ENCODE results near the gene CYGB.
"Not testable (repeated sequence)": the region's sequence is repeated elsewhere in the genome, so short reads cannot be mapped to it uniquely, and the experiment has no call there.

CYGB gene

GRCh38 chr17:76527016-76527415, 10.5 kb downstream of the CYGB start:
- not testable (repeated sequence) for H3K27me3 ChIP-seq (ENCODE audit: control insufficient read depth, insufficient read depth, low read length); H3K4me3 ChIP-seq (ENCODE audit: low read depth, low read length); H3K9ac ChIP-seq (ENCODE audit: low read length); H3K9me3 ChIP-seq (ENCODE audit: control insufficient read depth, insufficient read depth, low read depth, low read length); H3K27ac ChIP-seq (ENCODE audit: low read depth, low read length); H3K36me3 ChIP-seq (ENCODE audit: control insufficient read depth, insufficient read depth, low read length)
- peaks cover 44% of the 10 kb centered on the region for H3K4me1 ChIP-seq (ENCODE audit: control insufficient read depth, insufficient read depth, low read length)

DNA sequence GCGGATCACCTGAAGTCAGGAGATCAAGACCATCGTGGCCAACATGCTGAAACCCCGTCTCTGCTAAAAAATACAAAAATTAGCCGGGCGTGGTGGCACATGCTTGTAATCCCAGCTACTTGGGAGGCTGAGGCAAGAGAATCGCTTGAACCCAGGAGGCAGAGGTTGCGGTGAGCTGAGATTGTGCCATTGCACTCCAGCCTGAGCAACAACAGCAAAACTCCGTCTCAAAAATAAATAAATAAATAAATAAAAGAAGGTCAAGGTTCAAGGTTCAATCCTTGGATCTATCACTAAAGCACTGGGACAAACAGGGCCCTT, 12.0 kb downstream of the CYGB start:
- not testable (repeated sequence) for H3K36me3 ChIP-seq (ENCODE audit: control insufficient read depth, insufficient read depth, low read length); H3K9me3 ChIP-seq (ENCODE audit: control insufficient read depth, insufficient read depth, low read depth, low read length); H3K27me3 ChIP-seq (ENCODE audit: control insufficient read depth, insufficient read depth, low read length); H3K9ac ChIP-seq (ENCODE audit: low read length); H3K4me3 ChIP-seq (ENCODE audit: low read depth, low read length); H3K27ac ChIP-seq (ENCODE audit: low read depth, low read length)
- peaks cover 36% of the 10 kb centered on the region for H3K4me1 ChIP-seq (ENCODE audit: control insufficient read depth, insufficient read depth, low read length)

DNA sequence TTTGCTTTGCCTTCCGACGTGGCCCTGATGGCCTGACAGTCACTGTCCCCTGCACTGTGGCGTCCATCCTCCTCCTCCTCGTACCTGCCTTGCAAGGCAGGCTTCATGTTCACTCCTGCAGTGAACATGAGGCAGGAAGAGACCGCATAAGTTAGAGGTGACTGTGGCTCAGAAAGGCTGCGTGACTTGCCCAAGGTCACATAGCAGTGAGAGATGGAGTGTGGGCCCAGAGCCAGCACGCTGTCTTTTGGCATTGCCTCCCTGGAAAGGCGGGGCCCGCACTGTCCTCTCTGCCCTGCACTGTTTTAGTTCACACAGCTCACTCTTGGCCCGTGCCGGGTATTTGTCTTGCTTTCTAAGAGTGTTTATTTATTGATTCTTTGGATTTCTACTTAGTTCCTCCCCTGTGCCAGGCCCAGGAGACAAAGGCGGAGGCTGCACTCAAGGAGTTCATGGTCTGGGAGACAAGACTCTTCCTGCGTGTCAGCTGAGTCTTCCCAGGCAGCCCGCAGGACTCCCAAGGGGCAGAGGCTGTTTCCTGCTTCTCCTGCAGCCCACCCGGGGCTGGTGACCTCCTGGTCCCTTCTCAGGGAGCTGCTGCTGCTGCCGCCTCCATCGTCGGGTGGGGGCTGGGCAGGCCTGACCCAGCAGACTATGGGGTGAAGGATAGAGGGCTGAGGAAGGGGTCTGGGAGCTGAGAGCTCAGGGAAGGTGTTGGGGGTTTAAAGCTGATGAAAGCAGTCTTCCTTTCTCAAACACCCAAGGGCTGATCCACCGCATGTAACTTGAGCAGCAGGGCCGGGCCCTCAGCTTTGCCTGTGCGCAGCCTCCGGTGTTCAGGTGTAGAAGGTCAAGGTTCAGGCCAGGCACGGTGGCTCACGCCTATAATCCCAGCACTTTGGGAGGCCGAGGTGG, 12.7 kb downstream of the CYGB start:
- Histone ChIP-seq H3K9me3 (ENCODE audit: control insufficient read depth, insufficient read depth, low read depth, low read length) (no peaks in the 10 kb centered on the region), H3K4me1 (ENCODE audit: control insufficient read depth, insufficient read depth, low read length) (peaks cover 30% of the 10 kb centered on the region), H3K4me3 (ENCODE audit: low read depth, low read length) (no peak overlapping the region), H3K27me3 (ENCODE audit: control insufficient read depth, insufficient read depth, low read length) (peaks cover 6% of the 10 kb centered on the region; the same call in 1 of the 2 replicates), H3K36me3 (ENCODE audit: control insufficient read depth, insufficient read depth, low read length) (no peaks in the 10 kb centered on the region), H3K9ac (ENCODE audit: low read length) (no peak overlapping the region), H3K27ac (ENCODE audit: low read depth, low read length) (no peak overlapping the region)

GRCh38 chr17:76523084-76524037, 14.1 kb downstream of the CYGB start:
- no peak overlapping the region for H3K9ac ChIP-seq (ENCODE audit: low read length)
- peaks cover 6% of the 10 kb centered on the region; the same call in 1 of the 2 replicates for H3K27me3 ChIP-seq (ENCODE audit: control insufficient read depth, insufficient read depth, low read length)
- H3K4me1 ChIP-seq (ENCODE audit: control insufficient read depth, insufficient read depth, low read length) = peaks cover 19% of the 10 kb centered on the region
- H3K9me3 ChIP-seq (ENCODE audit: control insufficient read depth, insufficient read depth, low read depth, low read length) = no peaks in the 10 kb centered on the region
- no peak overlapping the region for H3K27ac ChIP-seq (ENCODE audit: low read depth, low read length)
- H3K4me3 ChIP-seq (ENCODE audit: low read depth, low read length) = 0 out of 2 replicates have a peak overlapping the region, but pooled peaks have one; percentile 22
- H3K36me3 ChIP-seq (ENCODE audit: control insufficient read depth, insufficient read depth, low read length) = no peaks in the 10 kb centered on the region

GRCh38 chr17:76521683-76522082, 15.8 kb downstream of the CYGB start:
- not testable (repeated sequence) for H3K9me3 ChIP-seq (ENCODE audit: control insufficient read depth, insufficient read depth, low read depth, low read length); H3K36me3 ChIP-seq (ENCODE audit: control insufficient read depth, insufficient read depth, low read length); H3K4me1 ChIP-seq (ENCODE audit: control insufficient read depth, insufficient read depth, low read length); H3K27me3 ChIP-seq (ENCODE audit: control insufficient read depth, insufficient read depth, low read length); H3K4me3 ChIP-seq (ENCODE audit: low read depth, low read length); H3K27ac ChIP-seq (ENCODE audit: low read depth, low read length); H3K9ac ChIP-seq (ENCODE audit: low read length)

- no peak overlapping the region for H3K27ac ChIP-seq (ENCODE audit: low read depth, low read length)
- peaks cover 10% of the 10 kb centered on the region; the same call in 1 of the 2 replicates for H3K4me1 ChIP-seq (ENCODE audit: control insufficient read depth, insufficient read depth, low read length)
- H3K4me3 ChIP-seq (ENCODE audit: low read depth, low read length) = no peak overlapping the region
- no peaks in the 10 kb centered on the region for H3K36me3 ChIP-seq (ENCODE audit: control insufficient read depth, insufficient read depth, low read length)
- no peaks in the 10 kb centered on the region for H3K9me3 ChIP-seq (ENCODE audit: control insufficient read depth, insufficient read depth, low read depth, low read length)
- no peak overlapping the region for H3K9ac ChIP-seq (ENCODE audit: low read length)
- H3K27me3 ChIP-seq (ENCODE audit: control insufficient read depth, insufficient read depth, low read length) = peaks cover 6% of the 10 kb centered on the region; the same call in 1 of the 2 replicates
Measured at GRCh38 chr17:76521262-76521661, 16.2 kb downstream of the CYGB start.

- Histone ChIP-seq H3K27ac (ENCODE audit: low read depth, low read length) (no peak overlapping the region), H3K4me1 (ENCODE audit: control insufficient read depth, insufficient read depth, low read length) (peaks cover 3% of the 10 kb centered on the region; the same call in 1 of the 2 replicates), H3K9me3 (ENCODE audit: control insufficient read depth, insufficient read depth, low read depth, low read length) (no peaks in the 10 kb centered on the region), H3K36me3 (ENCODE audit: control insufficient read depth, insufficient read depth, low read length) (no peaks in the 10 kb centered on the region), H3K9ac (ENCODE audit: low read length) (no peak overlapping the region), H3K27me3 (ENCODE audit: control insufficient read depth, insufficient read depth, low read length) (peaks cover 6% of the 10 kb centered on the region; the same call in 1 of the 2 replicates), H3K4me3 (ENCODE audit: low read depth, low read length) (no peak overlapping the region)
Measured at GRCh38 chr17:76519048-76519966, 18.2 kb downstream of the CYGB start.

- H3K4me1 ChIP-seq (ENCODE audit: control insufficient read depth, insufficient read depth, low read length) = peaks cover 3% of the 10 kb centered on the region; the same call in 1 of the 2 replicates
- H3K27me3 ChIP-seq (ENCODE audit: control insufficient read depth, insufficient read depth, low read length) = no peaks in the 10 kb centered on the region
- no peak overlapping the region for H3K9ac ChIP-seq (ENCODE audit: low read length)
- H3K27ac ChIP-seq (ENCODE audit: low read depth, low read length) = no peak overlapping the region
- no peak overlapping the region for H3K4me3 ChIP-seq (ENCODE audit: low read depth, low read length)
- H3K9me3 ChIP-seq (ENCODE audit: control insufficient read depth, insufficient read depth, low read depth, low read length) = no peaks in the 10 kb centered on the region
- no peaks in the 10 kb centered on the region for H3K36me3 ChIP-seq (ENCODE audit: control insufficient read depth, insufficient read depth, low read length)
Measured at GRCh38 chr17:76517638-76518038, 19.9 kb downstream of the CYGB start.

DNA sequence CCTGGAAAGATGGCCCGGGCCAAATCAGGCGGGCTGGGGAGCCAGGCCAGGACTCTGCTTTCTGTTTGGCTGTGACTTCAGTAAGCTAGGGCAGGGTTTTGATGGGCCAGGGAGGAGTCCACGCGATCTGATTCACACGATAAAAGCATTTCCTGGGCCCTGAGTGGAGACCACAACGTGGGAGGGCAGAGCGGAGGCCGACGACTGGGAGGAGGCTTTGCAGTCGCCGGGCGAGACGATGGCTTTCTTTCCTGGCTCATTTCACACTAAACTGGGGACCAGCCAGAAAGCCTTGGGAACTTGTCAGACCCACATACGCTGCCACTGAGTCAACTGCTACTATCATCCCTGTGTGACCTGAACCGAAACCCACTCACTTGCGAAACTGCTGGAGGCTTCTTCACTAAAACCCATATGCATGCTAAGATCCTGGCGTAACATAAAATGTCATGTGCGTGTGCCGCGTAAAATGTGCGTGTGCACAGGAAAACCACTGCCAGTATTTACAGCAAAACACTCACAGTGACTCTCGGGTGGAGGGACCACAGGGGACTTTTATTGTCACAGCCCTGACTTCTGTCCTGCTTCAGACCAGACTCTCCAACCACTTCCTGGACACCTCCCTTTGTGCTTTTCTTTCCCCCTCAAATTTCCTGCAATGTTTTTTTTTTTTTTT, 22.1 kb downstream of the CYGB start:
- H3K4me3 ChIP-seq (ENCODE audit: low read depth, low read length) = no peak overlapping the region
- no peak overlapping the region for H3K9ac ChIP-seq (ENCODE audit: low read length)
- no peaks in the 10 kb centered on the region for H3K27me3 ChIP-seq (ENCODE audit: control insufficient read depth, insufficient read depth, low read length)
- no peaks in the 10 kb centered on the region for H3K36me3 ChIP-seq (ENCODE audit: control insufficient read depth, insufficient read depth, low read length)
- H3K27ac ChIP-seq (ENCODE audit: low read depth, low read length) = no peak overlapping the region
- peaks cover 3% of the 10 kb centered on the region; the same call in 1 of the 2 replicates for H3K4me1 ChIP-seq (ENCODE audit: control insufficient read depth, insufficient read depth, low read length)
- no peaks in the 10 kb centered on the region for H3K9me3 ChIP-seq (ENCODE audit: control insufficient read depth, insufficient read depth, low read depth, low read length)

GRCh38 chr17:76514355-76514754, 23.2 kb downstream of the CYGB start:
- H3K9ac ChIP-seq (ENCODE audit: low read length); H3K4me3 ChIP-seq (ENCODE audit: low read depth, low read length); H3K9me3 ChIP-seq (ENCODE audit: control insufficient read depth, insufficient read depth, low read depth, low read length); H3K36me3 ChIP-seq (ENCODE audit: control insufficient read depth, insufficient read depth, low read length); H3K27me3 ChIP-seq (ENCODE audit: control insufficient read depth, insufficient read depth, low read length); H3K4me1 ChIP-seq (ENCODE audit: control insufficient read depth, insufficient read depth, low read length); H3K27ac ChIP-seq (ENCODE audit: low read depth, low read length): not testable (repeated sequence)

All from HUES6 (cell line).